HG02852 (cell line): ENCODE measurements around the gene ZNF383.
"Not testable (repeated sequence)": the region's sequence is repeated elsewhere in the genome, so short reads cannot be mapped to it uniquely, and the experiment has no call there.

ENCODE experiments used
- ATAC-seq: cut with Tn5 transposase; IDR thresholded peaks from one replicate; pipeline ENCODE4 v1.9.1; 2021; ENCODE audit warnings: mild to moderate bottlenecking, moderate library complexity; ENCODE audit not compliant: unreplicated experiment

ZNF383 gene

DNA sequence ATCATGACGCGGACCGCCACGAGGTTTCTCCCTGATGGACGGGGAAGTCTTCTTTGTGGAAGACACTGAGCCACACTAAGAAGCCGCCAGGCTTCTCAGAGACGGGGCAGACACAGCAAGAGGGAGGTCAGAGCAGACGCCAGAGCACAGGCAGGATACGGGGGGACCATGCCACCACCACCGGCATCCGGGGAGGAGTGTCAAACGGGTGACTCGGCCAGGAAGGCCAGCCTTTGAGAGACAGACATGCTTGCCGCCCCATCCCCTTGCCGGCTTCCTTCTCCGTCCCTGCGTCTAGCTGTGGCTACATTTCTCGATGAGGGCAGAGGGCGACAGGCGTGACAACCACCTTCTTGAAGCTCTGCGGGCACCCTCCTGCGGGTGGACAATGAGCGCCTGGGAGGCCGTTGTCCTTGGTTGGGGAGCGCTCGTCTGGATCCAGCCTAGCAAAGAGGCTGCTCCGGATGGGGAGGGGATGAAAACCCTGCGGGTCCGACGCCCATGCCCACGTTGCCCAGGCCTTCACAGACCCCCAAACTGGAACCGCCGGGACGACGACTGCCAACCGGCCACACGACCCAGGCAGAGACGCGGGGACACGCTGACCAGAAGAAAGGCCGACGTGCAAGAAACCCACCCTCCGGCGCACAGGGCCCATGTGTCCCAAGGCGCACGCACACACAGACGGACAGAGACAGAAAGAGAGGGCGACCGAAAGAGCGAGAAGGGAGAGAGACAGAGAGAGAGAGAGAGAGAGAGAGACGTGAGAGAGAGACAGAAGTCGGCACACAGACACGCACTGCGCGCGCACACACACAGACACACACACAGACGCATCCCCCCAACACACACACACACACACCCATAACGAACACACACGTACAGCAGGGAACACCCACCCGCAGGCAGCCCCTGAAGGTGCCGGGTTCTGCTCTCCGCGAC is 75.3 kb downstream of the ZNF383 start:
- not testable (repeated sequence) for ATAC-seq

DNA sequence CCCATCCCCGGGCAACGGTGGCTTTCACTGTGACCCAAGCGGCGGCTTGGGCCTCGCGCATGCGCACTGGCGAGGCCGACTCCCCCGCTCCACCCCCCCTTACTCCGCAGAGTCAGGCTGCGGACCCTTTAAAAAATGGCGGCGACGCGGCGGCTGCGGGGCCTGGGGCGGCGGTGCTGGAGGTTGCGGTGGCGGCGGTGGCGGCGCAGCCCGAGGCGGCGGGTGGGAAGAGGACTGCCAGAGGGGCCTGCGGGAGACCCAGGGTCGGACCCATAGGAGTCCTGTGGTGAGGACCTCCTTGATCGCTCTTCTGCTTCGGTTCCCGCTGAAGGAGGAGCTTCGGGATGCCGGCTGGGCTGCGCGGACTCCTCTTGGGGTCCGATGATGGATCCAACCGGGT is 76.2 kb downstream of the ZNF383 start:
- ATAC-seq, result not testable (repeated sequence)
